DOHH2 (cell line): ENCODE data around the gene TMEM248.

Source experiments
- CTCF ChIP-seq: fragments of 200-600 bp; sonication (generic); IDR thresholded peaks from one replicate; pipeline ENCODE4 v1.5.1; 2014; ENCODE audit warnings: antibody characterized with exemption, mild to moderate bottlenecking, low read depth, low read length; ENCODE audit not compliant: poor library complexity, severe bottlenecking
- EZH2phosphoT487 ChIP-seq: fragments of 200-600 bp; sonication (generic); IDR thresholded peaks from 2 replicates; pipeline ENCODE4 v1.6.1; 2017; ENCODE audit warnings: borderline replicate concordance, mild to moderate bottlenecking, antibody characterized with exemption, low read length, moderate library complexity, mixed read lengths

- no peak for TF ChIP-seq CTCF
- no peak for TF ChIP-seq EZH2phosphoT487
Measured at GRCh38 chr7:66886152-66886551, 34.9 kb upstream of the TMEM248 start.
